GM21447 (cell line): ENCODE data around the gene HNRNPU.
A peak's percentile ranks its signal among the peaks of the same experiment; 100 is the strongest.
"Not testable (repeated sequence)": the region's sequence is repeated elsewhere in the genome, so short reads cannot be mapped to it uniquely, and the experiment has no call there.

Experiments used
- ATAC-seq: cut with Tn5 transposase; IDR thresholded peaks from one replicate; pipeline ENCODE4 v1.9.1; 2021; ENCODE audit not compliant: unreplicated experiment

Gene HNRNPU

DNA sequence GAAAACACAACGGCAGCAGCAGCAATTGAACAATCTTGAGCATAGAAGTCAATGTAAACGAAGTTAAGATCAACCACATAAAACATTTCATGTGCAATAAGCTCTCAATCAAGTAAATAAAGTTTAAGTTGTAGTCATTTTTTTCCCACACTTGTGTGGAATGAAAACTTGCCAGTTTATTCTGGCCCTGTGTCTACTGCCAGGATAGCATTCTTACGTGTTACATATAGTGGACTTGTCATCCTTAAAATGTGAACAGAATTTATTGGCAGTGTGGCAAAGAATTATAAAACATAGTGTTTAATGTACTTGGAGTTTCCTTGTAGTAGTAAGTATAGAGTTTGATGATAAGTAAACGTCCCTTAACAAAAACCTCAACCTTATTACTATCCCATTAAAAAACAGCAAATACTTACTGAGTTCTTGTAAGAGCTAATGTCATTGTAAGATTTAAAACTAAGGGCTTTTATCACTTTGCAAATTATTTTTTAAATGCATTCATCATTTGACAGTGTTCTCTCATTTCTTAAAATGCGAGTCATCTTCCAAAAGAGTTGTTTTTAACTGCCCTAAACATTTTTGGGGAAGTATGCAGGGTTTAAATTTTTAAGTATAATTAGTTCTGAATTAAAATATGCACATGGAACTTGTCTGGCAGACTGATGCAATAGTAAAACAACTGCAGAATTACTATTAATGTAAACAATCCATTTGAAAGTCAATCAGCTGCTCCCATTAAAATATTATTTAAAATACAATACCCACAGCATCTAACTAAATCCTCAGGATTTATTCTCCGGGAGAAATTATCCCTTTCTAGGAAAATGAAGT lies 21.0 kb downstream of the HNRNPU start:
- no peak for ATAC-seq

DNA sequence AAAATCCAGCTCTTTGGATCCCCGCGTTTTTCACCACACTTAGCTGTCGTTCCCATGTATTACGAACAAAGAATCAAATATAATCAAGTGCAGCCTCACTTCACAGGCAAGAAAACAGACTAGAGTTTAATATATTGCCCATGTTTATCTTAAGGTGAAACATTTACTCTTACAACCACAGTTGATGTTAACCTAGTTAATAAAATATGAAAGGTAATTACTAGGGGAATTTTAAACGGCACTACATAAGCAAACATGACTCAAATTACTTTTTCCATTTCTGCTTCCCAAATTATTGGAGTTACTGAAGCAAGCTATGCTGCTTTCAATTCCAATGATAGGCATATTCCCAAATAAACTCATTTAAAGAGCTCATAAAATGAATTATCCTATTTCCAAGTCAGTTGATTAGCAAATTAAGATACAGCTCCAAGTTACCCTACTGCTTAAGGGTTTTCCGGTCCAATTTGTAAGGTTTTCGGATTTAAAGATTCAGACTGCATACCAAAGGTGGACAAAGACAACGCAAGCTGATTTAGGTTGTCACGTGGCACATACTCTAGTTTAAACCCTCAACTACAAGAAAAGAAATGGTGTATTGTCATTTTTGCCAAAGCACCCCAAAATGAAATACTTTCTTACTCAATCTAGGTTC lies 22.9 kb downstream of the HNRNPU start:
- ATAC-seq = no peak

DNA sequence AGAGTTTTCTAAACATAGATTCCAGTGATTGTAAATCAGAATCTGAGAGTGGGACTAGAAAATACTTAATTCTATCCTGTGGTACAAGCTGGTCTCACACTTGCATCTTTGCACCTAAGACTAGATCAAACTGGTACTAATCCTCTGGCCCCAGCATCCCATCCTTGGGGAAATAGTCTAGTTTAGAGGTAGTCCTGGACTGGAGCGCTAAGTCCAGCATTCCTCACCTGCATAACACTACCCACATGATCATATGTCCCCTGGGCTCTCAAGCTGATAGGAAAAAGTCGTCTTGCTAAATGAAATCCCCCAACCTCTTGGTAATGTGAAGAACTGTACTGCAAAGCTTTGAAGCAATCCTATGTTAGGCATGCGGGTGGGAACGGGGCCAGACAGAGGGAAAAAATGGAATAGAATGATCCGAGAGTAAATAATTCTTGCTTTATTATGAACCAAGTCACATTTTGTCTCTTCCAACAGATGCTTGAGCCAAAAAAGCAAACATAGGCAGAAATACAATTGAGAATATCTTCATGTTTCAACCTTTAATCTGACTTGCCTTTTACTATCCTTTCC lies 24.0 kb downstream of the HNRNPU start:
- ATAC-seq = no peak

DNA sequence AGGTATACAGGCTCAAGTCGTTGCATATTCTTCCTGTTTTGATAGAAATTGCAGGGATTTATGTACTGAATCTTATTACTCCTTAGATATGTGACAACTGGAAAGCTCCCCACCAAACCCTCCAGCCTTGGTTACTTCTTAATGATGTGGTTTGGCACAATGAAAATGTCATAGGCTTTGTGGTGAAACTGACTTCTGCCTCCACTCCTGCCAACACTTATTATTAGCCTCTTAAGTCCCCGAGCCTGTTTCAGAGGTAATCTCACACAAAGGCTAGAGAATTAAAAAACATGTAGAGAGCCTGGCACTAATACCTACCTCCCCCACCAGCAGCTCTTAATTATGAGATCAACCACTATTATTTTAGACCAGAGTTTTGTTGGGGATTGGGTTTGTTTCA lies 24.7 kb downstream of the HNRNPU start:
- ATAC-seq = no peak

DNA sequence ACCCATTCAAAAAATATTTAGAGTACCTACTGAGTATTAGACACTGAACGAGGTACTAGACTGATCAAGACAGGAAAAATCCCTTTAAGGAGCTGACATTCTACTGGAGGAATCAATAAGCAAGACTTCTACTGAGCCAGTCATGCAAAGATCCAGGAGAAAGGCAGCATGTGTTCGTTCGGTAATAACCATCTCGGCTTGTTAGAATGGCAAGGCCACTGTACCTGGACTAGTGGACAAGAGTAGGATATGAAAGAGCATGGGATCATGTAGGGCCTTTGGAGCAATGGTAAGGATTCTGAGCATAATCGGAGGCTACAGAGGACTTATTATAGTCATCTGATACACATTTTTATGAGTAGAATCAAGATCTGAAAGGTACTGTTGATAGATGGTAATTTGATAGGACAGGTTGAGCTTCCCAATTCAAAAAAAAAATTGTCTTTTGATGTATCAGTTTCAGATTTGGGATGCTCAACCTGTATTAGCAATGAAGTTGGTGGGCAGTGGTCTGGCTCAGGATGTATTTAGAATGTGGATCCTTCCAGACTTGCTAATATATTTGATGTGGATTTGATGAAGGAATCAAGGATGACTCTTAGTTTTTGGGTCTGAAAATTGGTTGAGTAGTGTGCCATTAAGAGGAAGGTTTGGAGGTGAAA lies 26.6 kb downstream of the HNRNPU start:
- no peak for ATAC-seq

DNA sequence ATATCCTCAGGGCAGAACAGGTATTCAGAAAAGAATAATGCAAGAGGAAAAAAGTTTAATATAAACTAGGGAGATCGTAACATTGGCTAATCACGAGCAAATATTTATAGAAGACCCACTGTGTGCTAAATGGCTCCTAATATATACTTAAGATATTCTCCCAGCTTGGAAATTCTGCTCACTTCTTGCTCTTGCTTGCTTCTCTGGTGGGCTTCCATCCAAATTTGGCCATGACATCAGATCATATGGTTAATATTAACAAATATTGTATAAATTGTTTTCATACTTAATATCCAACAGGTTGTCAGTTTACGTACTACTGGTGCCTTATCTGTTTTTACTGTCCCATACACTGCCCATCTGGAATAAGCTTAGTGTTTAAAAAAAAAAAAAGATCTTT lies 27.8 kb downstream of the HNRNPU start:
- no peak for ATAC-seq

DNA sequence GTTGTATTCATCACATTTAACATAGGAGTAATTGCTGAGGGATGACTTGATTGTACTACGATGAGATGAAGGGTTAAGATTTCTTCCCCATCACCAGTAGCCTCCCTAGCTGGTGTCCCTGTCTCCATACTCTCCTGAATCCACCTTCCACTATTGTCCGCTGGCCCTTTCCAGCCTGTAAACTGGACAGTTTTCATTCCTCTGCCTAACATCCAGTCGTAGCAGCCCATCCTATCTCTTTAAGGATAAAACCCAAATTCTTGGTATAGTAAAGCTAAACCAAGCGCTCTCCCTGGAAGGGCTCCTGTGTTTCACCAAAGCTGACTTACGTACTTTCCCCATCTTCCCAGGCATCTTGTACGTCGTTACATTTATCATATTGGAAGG lies 28.2 kb downstream of the HNRNPU start:
- no peak for ATAC-seq

DNA sequence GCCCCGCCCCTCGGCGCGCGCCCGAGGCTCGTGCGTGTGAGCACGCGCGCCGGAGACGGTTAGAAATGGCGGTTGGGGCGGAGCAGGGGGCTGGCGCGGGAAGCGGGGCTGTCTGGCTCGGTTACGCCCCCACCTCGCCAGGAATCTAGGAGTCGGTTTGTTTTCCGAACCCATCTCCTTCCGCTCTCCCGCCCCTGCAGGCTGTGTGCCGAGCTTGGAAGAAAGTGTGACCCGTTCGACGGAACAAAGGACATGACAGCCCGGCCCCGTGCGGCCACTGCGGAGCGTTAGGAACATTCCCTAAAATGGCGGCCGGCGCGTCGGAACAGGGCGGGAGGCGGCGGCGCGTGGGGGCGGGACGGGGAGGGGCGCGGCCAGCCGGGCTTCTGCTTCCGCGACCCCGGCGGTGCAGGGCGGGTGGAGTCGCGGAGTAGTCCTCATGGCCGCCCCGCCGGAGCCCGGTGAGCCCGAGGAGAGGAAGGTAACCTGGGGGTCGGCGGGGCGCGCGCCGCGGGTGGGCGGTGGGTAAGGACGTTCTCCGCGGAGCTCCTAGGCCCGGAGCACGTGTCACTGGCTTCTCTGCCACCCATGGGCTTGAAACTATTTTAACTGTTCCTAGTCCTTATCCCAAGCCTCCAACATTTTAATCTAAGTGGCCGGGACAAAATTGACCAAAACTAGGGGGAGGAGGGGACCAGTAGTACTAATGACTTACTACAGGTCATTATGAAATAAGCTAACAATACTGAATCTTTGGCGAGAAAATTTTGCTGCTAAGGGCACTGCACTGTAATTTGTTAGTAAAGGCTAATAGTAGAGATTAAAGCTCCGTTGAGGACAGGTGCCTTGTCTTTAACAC lies 28.8 kb downstream of the HNRNPU start, which contains the start of gene COX20:
Gene COX20 (plus strand): TSS at position 383 of the 859 bp plus-strand sequence. CDS start 57 bp downstream, at position 440.
- peak; percentile 55 for ATAC-seq

DNA sequence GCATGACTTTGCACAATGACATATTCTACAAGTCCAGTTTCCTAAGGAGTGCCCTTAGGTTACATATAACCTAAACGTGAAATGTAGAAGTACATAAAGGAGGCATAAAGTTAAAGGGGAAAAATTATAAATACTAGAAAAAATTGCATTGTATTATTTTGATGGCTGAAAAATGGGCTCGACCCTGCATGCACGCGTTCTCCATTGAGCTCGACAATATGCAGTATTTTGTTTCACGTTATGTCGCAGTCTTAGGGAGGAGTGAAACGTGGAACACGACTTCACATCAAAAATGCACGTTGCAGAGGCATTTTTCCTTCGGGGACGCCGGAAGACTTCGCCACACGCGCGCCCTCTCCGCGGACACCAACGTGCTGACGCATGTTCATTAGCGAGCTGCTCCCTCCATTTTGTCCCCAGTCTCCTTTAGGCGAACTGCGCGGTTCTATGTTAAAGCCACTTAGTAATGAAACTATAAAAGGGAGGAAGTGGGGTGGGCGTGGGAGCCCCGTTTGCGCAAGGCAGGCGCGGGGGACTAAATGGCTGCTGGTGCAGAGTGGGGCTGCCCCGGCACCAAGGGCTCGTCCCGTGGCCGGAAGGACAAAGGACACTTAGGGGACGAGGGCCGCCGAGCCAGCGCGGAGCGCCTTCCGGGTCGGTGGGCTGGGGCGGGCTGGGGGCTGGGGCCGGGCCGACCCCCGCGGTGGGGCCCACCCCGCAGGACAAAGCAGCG lies 29.6 kb downstream of the HNRNPU start:
- peak; percentile 67 for ATAC-seq

DNA sequence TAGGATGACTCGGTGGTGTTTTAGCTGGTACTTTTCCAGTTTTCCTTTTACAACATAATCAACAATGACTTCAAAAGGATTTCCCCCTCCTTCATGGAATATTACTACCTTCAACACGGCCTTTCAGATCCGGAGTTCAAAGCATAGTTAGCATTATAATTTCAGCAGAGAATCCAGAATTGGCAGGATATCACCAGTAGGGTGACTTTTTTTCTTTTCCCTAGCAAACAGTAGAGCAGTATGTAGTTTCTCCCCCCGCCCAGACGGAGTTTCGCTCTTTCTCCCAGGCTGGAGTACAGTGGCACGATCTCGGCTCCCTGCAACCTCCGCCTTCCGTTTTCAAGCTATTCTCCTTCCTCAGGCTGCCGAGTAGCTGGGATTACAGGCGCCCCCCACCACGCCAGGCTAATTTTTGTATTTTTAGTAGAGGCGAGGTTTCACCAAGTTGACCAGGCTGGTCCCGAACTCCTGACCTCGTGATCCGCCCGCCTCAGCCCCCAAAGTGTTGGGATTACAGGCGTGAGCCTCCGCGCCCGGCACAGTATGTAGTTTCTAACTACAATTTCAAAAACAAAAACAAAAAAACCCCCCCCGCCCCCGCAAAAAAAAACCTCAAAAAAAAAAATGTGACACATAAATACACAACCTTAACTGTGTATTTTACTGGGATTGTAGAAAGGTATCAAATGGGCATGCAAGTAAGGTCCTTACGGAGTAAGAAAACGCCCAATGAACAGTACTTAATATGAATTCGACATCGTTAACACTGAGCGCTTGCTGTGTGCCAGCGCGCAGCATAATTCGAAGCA lies 30.4 kb downstream of the HNRNPU start:
- ATAC-seq = peak; percentile 8

DNA sequence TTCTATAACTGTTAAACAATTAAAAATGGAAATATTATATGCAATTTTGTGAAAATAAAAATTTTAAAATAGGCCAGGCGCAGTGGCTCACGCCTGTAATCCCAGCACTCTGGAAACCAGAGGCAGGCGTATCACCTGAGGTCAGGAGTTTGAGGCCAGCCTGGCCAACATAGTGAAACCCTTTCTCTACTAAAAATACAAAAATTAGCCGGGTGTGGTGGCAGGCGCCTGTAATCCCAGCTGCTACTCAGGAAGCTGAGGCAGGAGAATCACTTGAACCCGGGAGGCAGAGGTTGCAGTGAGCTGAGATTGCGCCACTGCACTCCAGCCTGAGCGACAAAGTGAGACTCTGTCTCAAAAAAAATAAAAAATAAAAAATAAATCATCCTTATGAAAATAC lies 31.1 kb downstream of the HNRNPU start:
- ATAC-seq = not testable (repeated sequence)

DNA sequence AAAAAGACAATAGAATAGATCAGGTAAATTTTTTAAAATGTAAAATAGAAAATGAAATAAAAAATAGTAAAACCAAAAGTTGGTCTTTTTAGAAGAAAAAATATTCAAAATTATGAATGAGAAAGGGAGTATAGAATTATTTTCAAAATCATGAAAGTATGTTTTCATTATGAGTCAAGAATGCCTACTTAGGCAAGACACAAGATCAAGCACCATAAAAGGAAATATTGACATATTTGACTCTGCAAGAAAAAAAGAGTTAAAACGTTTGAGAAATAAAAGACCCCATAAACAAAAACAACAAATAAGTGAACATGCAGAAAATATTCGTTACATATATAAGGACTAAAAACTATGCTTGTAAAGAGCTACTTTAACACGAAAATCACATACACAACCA lies 33.7 kb downstream of the HNRNPU start:
- no peak for ATAC-seq

DNA sequence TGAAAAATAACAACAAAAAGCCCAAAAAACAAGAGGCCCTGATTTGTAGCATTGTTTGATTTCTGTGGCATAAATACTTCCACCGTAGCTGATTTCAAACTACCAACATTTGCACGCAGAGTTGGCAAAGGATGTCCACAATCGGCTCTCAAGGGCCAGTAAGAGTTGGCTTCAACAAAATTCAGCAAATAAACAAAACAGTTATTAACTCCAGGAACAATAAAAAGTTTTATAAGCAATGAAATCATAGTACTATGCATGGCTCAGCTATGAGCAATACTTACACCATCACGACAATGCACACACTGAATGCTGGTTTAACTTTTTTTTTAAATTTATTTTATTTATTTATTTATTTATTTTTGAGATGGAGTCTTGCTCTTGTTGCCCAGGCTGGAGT lies 37.6 kb downstream of the HNRNPU start:
- ATAC-seq = no peak

DNA sequence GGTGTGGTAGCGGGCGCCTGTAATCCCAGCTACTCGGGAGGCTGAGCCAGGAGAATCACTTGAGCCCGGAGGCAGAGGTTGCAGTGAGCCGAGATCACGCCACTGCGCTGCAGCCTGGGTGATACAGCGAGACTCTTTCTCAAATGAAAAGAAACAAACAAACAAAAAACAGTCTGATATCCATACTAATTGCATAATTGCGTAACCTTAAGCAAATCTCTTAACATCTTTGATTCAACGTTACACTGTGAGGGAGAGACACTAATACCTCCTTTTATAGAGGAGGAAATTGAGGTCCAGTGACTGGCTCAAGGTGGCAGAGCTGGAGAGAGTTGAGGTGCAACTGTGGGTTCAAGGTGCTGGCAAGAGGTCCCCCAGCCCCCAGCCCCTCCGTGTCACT lies 41.5 kb downstream of the HNRNPU start:
- ATAC-seq = no peak

DNA sequence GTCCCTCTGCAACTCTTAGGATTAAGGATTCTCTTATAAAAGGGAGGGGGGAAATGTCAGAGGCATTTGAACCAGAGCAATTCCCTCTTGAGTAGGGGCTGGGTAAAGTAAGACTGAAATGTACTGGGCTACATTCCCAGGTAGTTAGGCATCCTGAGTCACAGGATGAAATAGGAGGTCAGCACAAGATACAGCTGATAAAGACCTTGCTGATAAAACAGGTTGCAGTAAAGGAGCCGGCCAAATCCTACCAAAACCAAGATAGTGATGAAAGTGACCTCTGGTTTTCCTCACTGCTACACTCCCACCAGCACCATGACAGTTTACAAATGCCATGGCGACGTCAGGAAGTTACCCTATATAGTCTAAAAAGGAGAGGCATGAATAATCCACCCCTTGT lies 43.2 kb downstream of the HNRNPU start:
- ATAC-seq = no peak

DNA sequence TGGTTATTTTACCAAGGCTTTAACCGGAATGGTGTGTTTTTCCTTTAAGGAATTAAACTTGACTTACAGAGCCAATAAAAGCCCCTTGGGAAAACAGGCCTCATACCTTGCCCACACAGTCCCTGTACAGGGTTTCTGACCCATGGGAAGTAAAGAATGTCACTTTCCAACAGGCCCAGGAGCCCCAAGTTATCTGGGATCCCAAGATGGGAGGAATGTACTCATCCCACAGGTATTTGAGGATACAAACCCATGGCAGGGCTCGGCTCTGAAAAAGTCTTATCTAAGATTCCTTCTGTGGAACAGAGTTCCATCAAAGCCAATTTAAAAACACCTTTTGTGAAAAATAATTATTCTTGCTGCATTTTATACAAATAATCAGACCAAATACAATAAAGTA lies 44.2 kb downstream of the HNRNPU start:
- no peak for ATAC-seq

DNA sequence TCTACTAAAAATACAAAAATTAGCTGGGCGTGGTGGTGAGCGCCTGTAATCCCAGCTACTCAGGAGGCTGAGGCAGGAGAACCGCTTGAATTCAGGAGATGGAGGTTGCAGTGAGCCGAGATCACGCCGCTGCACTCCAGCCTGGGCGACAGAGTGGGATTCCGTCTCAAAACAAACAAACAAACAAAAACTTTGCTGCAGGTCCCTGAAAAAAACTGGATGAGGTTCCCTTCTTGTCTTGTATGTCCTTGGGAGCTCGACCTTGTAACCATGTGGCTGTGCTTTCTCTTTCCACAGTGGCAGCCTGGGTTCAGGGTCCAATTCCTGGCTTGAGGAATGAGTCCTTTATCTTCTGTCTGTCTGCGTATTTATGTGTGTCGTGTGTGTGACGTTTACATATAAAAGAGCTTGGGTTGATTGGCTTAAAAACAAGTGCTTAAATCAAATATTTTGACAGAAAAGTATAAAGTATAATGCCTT lies 46.9 kb downstream of the HNRNPU start:
- no peak for ATAC-seq

DNA sequence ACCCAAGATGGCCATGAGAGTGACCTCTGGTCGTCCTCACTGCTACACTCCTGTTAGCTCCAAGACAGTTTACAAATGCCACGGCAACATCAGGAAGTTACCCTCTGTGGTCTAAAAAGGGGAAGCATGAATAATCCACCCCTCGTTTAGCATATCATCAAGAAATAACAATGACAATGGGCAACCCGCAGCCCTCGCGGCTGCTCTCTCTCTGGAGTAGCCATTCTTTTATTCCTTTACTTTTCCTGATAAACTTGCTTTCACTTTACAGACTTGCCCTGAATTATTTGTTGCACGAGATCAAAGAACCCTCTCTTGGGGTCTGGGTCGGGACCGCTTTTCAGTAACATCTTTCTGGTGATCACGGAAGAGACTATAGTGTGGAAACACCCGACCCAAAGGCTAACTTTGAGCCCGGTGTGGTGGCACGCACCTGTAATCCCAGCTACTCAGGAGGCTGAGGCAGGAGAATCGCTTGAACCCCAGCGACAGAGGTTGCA lies 48.7 kb downstream of the HNRNPU start:
- no peak for ATAC-seq

DNA sequence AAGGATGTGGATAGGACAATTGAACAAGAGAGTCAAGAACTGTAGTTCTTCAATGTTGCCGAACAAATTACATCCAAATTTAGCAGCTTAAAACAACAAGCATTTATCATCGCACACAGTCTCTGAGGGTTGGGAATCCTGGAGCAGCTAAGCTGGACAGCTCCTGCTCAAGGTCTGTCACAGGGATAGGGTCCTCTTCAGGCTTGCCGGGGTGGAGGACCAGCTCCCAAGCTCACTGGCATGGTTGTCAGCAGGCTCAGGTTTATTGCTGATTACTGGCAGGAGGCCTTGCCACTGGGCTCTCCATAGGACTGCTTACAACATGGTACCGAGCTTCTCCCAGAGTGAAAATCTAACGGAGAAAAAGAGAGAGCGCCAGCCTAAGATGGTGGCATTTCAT lies 51.0 kb downstream of the HNRNPU start:
- no peak for ATAC-seq
